Glomerular visceral epithelial cell (primary cell): ENCODE data around the gene IL37.
A peak's percentile ranks its signal among the peaks of the same experiment; 100 is the strongest.
"Not testable (repeated sequence)": the region's sequence is repeated elsewhere in the genome, so short reads cannot be mapped to it uniquely, and the experiment has no call there.

Experiments used
- DNase-seq: peaks from one replicate; pipeline ENCODE4 v3.0.0-alpha.2; 2016; ENCODE audit errors: extremely low spot score

The IL37 gene

DNA sequence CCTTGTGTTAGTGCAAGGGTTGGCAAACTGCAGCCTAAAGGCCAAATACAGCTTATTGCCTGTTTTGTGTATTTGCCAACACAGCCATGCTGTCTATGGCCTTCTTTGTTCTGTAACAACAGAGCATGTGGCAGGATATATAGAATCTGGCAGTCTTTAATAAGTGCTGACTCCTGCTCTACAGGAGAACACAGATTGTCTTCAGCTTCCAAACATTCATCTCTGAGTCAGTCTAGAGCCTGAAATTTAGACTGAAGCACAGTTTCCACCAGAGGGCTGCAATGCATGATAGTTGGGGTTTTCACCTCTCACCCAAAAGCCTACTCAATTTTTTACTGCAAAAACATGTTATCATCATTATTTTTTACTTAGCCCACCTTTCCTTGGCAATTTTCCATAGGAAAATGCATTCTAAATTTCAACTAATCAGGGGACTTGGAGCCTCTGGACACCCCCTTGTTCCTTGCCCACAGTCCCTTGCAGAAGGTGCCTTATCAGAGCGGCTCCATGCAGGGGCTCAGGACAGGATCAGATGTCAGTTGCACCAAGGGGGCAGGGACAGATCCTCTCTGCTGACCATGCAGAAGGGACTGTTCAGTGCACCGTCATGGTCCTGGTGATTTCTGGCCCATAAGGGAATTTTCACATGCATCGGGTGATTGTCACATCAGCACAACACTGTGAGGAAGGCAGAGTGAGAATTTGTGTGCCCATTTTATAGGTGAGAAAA, 12.4 kb downstream of the IL37 start:
- DNase-seq = no peak

DNA sequence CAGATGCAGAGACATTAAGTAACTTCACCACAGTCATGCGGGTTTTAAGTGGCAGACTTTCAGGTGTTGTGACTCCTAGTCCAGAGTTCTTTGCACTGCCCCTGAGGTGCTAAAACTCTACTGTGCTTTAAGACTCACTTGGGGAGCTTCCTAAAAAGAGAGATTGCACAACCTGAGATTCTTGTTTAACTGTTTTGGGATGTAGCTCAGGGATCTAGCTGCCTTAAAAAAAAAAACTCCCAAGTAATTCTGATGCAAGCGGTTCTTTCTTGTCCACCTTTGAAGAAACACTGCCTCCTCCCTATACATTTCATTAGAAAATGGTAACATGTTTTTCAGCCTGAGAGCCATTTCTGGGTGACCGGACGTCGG, 13.0 kb downstream of the IL37 start:
- DNase-seq = no peak

DNA sequence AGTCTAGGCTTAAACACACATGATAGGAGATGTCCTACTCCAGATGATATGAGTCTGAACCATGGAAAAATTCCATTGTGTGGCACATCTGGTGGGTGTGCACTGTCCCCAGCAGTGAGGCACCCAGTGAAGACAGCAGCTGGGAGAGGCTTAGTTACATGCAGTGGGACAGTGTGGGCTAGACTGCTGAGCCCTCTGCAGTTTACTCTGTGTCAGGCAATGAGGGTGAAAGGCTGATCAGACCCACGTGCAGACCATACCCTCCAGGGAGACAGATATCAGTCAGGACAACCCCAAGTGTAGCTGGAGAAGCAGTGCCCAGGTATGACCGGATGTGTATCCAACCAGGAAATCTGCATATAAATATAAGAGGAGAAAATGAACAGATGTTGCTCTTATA, 13.4 kb downstream of the IL37 start:
- no peak for DNase-seq

DNA sequence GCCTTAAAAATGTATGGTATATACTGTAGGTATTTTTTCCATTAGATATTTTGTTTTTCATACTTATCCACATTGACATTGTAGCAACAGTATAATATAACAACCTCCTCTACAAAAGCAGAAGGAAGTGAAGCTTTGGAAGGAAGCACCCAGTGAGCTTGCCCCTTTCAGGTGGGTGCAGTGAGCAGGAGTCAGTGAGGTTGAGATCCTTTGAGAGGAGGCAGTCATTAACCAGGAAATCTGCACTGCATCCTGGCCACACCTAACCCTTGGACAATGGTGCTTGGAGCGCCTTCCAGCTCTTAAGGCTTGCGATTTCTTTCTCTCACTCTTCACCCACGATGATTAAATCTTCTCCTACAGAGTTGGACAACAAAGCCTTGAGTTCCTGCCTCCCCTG, 13.9 kb downstream of the IL37 start:
- peak; percentile 47 for DNase-seq

DNA sequence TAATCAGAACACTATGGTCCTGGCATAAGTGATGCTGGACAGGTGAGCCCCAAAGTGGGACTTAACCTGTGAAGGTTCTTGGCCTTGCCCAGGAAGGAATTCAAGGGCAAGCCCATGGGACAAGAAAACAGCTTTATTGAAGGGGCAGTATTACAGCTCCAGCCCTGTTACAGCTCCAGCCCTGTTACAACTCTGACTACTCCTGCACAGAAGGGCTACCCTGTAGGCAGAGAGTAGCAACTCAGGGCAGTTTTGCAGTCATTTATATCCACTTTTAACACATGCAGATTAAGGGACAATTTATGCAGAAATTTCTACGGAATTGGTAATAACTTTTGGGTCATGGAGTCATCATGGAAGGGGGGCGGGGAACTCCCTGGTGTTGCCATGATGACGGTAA, 15.7 kb downstream of the IL37 start:
- DNase-seq = no peak

DNA sequence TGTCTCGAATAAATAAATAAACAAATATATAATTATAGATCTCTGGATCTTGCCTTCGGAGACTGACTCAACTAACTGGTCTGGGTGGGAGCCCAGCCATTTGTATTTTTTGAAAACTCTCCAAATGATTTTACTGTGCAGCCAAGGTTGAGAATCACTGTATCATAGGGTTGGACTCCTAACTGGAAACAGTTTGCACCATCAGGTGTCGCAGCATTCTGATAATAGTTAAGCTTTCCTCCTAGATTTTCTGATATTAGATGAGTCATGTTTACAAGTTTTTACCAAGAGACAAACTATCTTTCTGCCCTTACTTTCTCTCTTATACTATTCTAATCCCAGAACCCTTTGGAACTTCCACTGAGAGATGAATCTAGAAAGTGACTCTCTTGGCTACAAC, 16.8 kb downstream of the IL37 start:
- DNase-seq = no peak

DNA sequence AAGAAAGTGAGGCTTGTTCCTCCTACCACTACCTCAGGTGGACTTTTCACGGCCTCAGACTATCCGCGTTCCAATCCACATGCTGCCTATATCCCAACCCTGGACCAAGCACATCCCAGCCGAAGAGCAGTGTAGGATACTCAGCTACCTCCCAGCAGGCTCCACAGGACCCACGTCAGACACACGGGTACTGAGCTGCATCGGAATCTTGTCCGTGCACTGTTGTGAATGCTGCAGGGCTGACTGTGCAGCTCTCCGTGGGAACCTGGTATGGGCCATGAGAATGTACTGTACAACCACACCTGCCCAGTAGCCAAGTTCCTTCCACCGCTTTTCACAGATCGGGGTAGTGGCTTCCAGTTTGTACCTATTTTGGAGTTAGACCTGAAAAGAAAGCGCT, 22.3 kb downstream of the IL37 start:
- DNase-seq = no peak

DNA sequence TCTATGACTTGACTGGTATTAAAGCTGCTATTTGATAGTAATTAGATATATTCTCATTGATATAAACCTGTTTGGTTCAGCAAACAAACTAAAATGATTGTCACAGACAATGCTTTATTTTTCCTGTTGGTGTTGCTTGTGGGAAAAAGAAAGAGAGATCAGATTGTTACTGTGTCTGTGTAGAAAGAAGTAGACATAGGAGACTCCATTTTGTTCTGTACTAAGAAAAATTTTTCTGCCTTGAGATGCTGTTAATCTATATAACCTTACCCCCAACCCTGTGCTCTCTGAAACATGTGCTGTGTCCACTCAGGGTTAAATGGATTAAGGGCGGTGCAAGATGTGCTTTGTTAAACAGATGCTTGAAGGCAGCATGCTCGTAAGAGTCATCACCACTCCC, 23.2 kb downstream of the IL37 start:
- not testable (repeated sequence) for DNase-seq

DNA sequence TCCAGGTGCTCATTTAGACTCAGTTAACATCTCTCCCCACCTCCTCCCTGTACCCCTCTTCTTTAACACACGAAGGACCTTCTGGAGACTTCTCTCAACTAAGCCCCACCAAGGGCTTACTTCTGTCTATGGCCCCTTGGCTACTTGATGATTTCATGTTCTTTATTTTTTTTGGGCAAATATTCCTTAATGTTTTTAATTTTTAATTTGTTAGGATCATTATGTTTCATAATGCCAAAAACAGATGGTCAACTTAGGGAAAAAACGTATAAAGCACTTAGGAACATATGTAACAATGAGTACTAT, 25.9 kb downstream of the IL37 start:
- no peak for DNase-seq

DNA sequence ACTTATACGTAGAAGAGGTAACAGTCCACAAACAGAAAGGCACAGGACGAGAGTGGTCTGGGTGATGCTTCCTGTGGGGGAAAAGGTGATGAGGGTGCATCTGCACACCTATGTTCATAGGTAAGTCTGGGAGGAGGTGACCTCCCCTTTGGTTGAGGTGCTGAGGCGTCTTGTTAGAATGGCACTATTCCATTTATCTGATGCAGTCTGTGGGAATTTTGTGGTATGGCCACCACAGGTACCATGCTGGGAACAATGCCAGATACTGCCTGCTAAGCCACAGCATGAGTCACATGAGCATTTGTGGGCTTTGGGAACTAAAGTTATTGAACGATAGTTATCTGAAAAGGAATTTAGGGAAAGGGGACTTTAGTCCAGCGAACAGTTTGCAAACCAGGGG, 27.9 kb downstream of the IL37 start:
- peak; percentile 88 for DNase-seq

DNA sequence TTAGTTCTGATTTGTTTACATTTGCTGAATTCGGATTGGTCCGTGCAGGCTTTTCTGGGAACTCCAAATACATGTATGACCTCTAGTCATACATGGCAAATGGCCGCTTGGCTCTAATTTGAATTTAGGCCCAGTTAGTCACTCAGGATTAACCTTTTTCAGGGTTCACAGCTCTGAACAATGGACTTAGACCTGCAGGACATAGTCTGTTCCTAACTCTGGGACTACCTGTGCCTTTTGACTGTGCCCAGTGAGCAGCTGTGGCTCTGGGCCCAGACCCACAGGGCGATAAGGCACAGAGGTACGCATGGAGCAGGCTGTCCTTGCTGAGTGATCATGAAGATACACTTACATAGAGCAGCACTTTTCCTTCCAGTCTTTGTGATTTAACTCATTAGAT, 28.5 kb downstream of the IL37 start:
- no peak for DNase-seq

DNA sequence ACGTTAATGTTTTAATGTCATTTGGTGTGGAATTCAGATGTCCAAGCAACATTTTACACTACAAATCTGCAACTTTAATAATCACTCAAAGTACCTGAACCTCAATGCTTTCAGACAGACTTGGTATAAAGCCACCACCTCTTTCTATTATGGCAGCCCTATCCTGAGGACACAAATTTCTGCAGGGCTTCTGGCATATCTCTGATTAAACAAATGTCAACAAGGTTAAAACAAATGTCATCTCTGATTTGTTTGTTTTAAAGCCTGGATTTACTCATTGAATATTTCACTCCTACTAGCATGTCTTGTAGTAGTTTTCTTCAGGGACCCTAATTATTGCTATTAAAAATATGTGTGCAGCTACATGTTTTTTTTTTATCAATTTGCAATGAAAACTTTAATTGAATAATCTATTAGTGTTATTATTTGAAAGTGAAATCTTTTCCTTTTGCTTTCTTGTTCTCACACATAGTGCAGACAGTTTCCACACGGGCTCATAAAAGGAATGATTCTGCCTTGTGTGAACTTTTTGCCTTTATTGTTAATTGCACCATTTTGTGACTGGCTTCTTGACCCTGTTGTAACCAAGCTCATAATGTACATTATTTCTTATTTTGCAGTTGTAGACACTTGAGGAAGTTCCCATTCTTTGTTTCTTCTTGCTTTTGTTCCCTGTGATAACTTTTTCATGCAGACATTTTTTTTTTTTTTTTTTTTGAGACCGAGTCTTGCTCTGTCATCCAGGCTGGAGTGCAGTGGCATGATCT, 30.1 kb downstream of the IL37 start:
- no peak for DNase-seq

DNA sequence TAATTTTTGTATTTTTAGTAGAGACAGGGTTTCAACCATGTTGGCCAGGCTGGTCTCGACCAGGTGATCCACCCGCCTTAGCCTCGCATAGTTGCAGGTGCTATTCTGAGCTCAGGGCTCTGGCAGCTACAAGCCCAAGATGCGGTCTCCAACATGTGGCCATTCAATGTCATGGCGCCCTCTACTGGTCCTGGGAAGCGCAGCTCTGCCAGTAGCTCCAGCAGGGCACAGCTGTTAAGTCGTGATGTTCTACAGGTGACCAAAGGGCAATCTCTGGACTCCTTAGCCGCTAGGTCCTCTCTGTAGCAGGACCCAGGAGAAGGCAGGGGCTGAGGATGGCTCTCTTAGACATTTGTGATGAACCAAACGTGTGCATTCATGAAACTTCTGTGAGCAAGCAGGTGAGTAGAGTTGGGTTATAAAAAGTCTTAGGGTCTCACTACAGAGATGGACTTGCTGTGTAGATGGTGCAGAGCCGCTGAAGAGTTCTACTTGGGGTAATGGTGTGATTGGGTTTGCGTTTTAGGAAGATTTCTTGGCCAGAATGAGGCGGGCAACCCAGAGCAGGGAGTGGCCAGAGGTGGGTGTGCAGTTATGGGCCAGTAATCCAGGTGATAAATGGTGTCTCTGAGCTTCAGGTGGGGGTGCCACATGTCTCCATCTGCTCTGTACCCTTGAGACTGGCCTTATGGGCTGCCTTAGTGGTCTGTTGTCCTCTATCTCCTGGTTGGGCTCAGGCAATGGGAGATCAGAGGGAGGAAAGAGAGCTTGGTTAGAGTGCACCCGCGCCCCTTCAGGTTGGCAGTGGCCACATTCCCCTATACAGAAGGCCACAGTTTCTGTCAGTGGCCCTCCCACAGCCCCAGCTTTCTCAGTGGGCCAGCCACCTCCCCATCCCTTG, 31.0 kb downstream of the IL37 start:
- peak; percentile 85 for DNase-seq

DNA sequence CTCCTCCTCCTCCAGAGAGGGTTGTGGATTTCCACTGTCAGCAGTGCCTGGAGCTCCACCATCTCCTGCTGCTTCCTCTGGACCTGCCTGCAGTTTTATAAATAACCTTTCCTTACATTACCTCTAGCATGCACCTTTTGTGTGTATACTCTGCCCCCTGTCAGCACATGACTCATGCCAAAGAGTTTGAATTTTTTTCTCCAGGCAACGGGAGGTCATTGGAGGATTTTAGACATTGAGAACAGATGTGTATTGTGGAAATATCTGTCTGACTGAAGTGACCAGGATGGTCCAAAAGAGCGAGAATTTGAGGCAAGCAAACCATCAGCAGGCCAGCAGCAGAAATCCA, 31.7 kb downstream of the IL37 start:
- DNase-seq = peak; percentile 21

DNA sequence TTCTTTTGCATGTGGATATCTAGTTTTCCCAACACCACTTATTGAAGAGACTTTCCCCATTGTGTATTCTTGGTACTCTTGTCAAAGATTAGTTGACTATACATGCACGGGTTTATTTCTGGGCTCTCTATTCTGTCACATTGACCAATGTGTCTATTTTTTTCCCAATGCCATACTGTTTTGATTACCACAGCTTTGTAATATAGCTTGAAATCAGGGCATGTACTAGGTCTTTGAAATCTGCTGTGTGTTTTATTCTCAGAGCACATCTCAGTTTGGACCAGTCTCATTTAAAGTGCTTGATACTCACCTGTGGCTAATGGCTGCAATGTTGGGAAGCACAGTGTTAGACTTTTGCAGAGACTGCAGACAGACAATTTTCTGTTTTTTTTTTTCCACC, 34.0 kb downstream of the IL37 start:
- DNase-seq = no peak

DNA sequence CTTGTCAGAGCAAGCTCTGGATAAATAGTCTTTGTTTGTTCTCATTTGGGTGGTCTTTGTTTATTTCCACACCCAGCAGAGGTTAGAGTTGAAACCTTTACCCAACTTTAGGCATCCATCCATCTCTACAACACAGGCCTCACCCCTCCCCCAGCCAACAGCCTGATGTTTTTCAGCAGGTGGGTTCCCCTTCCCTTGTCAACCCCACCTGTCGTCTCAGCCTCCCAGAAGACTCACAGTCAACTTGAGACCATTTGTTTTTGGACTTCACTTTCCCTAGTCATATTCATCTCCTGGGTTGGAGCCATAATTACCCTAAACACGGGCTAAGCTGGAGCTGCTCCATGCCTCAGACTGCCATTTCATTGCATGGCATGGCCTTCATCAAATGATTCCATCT, 35.1 kb downstream of the IL37 start:
- DNase-seq = no peak

DNA sequence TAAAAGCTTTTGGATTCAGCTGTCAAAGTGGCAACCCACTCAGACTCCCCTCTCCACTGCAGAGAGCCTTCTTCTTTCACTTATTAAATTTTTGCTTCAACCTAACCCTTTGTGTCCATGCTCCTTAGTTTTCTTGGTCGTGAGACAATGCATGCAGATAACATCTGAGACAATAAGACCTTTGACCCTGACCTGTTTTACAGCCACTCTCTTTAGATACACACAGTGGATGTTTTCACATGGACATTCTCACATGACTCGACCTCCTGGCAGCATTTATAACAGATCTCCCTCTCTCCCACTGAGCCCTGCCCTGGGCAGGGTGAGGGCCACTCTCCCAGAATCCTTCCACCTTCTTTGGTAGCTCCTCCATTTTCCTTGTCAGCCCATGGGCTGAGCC, 36.4 kb downstream of the IL37 start:
- DNase-seq = no peak

DNA sequence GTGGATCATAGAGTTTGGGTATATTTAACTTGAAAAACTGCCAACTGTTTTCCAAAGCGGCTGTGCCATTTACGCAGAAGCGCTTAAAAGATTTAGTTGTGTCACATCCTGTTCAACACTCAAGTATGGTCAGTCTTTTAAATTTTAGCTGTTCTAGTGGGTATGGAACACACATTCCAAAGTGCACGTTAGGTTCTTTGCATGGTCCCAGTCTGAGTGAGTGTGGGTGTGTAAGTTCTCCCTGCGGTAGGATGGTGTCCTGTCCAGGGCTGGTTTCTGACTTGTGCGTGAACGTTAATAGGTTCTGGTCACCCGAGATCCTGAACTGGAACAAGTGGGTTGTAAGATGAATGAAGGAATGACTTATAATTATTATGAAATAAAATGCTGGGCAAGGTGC, 38.5 kb downstream of the IL37 start:
- DNase-seq = no peak

DNA sequence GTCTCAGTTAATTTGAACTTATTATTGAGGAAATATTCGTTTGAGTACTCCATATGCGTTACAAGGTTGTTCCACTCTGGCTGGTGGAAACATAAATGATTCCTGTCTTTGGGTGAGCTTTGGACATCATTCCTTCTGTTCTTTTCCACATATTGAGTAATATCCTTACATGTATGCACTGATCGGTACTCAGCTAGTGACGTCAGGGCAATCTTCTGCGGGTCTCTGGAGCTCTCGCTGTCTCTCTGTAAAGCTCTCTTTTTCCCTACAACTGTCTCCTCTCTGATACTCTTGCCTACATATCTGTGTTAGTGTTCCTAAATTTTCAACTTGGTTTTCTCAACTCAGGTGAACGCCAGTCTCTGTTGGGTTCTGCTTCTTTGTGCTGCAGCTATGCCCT, 43.4 kb downstream of the IL37 start:
- DNase-seq = no peak

DNA sequence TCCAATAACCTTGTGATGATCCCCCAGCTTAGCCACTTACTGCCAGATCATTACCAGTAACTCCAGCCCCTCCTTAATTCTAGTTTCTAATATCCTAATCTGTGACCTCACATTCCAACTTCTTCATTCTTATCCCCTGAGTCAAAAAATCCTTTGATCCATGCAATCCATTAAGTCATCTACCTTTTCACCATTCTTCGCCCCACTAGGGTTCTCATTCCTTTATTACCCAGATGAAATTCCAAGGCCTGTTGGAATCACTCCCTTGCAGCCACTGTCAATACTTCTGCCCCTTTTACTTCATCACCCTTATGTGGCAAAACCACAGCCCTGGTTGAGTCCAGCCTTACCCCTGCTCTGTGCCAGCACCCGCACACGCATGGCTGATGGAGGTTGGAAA, 46.5 kb downstream of the IL37 start:
- DNase-seq = peak; percentile 81

DNA sequence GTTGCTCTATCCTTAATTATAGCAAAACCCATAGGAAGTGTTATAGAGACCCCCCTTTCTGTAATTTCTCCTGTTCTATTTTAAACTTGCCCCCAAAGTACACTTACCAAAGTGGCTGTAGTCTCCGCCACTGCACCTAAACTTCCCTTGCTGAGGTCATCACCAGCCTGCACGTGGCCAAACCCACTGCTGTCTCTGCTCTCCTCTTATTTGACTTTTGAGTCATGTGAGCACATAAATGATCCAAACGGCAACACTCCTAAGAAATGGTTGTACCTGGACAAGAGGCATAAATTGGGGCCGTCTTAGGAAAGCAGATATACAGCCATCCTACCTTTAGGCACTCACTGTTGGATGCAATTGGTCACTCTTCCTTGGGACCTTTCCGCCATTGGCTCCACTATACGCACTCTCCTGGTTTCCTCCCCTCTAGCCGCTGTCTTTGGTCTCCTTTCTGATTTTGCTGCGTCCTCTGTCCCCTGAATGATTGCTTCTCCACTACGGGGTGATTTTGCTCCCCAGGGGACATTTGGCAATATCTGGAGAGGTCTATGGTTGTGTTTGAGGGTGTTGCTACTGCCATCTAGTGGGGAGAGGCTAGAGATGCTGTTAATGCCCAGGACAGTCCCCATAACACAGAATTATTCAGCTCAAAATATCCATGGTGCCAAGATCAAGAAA, 47.6 kb downstream of the IL37 start:
- peak; percentile 68 for DNase-seq

DNA sequence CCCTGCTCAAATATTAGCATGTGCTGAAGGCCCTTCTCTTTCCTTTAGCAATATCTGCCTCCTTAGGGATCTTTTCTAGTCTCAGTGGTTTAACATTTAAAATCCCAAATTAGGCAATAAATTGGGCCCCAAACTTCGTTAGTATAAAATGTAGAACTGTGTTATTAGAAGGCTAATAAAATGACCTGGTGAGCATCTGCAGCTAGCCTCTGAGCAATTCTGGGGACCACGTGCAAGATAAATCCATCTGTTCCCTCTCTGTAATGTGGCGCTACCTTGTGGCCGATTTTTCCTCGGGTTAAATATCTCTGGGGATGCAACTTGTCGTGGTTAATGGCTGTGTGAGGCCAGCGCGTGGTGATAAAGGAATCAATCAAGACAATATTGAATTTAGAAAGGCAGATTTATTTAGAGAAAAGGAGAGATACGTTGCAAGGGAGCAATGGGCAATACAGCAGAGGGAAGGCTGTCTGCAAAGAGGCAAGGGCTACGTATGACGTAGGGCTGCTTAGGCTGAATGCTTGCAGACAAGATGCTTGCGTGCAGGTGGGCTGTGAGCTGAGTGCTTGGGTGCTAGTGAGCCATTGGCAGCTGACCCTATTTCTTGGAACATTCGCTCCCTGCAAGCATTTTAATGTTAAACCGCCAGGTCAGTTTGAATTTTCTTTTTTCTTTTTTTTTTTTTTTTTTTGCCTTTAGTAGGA, 48.3 kb downstream of the IL37 start:
- peak; percentile 15 for DNase-seq
